ENCODE data around the gene PPP1R16B. TPM values are rescaled to one million over a fixed set of nuclear protein-coding genes. Genes with fewer than 3 reads are reported as not detected.

Gene PPP1R16B
- total RNA-seq, 6 donors from 2014 or later, result 7.4 to 16.8 (median 8.8) TPM

GRCh38 chr20:38915355-38915754, 109.9 kb downstream of the PPP1R16B start:
- no peak overlapping the region for H3K4me3 ChIP-seq
- no peaks in the 10 kb centered on the region for H3K9me3 ChIP-seq
- H3K4me1 ChIP-seq, result no peaks in the 10 kb centered on the region
- no peak for ATAC-seq (ENCODE audit: low FRiP score in 2 of 2)
- peaks cover 0 to 22% (median 9%) of the 10 kb centered on the region in 4 donors for H3K36me3 ChIP-seq
- no peaks in the 10 kb centered on the region for H3K27me3 ChIP-seq
- no peak for TF ChIP-seq POLR2AphosphoS5 (IDR thresholded peaks at IDR 0.05)
- TF ChIP-seq EP300 (IDR thresholded peaks at IDR 0.05), result no peak
- no peak for TF ChIP-seq POLR2A (IDR thresholded peaks at IDR 0.05)
- TF ChIP-seq, protein P1, sequence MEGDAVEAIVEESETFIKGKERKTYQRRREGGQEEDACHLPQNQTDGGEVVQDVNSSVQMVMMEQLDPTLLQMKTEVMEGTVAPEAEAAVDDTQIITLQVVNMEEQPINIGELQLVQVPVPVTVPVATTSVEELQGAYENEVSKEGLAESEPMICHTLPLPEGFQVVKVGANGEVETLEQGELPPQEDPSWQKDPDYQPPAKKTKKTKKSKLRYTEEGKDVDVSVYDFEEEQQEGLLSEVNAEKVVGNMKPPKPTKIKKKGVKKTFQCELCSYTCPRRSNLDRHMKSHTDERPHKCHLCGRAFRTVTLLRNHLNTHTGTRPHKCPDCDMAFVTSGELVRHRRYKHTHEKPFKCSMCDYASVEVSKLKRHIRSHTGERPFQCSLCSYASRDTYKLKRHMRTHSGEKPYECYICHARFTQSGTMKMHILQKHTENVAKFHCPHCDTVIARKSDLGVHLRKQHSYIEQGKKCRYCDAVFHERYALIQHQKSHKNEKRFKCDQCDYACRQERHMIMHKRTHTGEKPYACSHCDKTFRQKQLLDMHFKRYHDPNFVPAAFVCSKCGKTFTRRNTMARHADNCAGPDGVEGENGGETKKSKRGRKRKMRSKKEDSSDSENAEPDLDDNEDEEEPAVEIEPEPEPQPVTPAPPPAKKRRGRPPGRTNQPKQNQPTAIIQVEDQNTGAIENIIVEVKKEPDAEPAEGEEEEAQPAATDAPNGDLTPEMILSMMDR (IDR thresholded peaks at IDR 0.05), result no peak
- no peak for DNase-seq
- H3K27ac ChIP-seq, result no peak overlapping the region
- WGBS, 2 donors, result 93 to 97% methylated on average over 7 of the region's 7 CpGs

DNA sequence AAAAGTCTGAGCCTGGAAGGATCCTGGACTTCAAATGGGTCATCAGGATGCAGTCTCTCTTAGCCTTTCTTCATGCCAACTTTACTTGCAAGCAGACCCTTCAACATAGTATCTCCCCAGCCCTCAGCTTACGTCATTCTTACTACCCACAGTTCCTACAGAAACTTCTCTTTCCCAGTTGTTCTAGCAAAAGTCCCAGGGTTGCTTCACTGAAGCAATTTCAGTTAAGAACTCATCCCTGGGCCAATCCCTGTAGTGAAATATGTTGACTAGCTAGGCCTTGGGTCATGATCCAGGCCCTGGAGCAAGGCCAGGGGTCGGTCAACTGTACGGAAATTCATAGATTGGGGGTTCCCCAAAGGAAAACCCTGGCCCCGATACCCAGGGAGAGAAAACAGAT, 112.2 kb downstream of the PPP1R16B start:
- Histone ChIP-seq H3K9me3 (no peaks in the 10 kb centered on the region), H3K27ac (no peak overlapping the region), H3K27me3 (no peaks in the 10 kb centered on the region), H3K4me1 (no peaks in the 10 kb centered on the region), H3K36me3 (peaks cover 0 to 32% (median 11%) of the 10 kb centered on the region in 4 donors), H3K4me3 (no peak overlapping the region)
- 82 to 84% methylated on average over 4 of the region's 4 CpGs for WGBS, 2 donors
- TF ChIP-seq, protein P1 (IDR thresholded peaks at IDR 0.05), result no peak
- TF ChIP-seq EP300 (IDR thresholded peaks at IDR 0.05) (no peak), POLR2AphosphoS5 (IDR thresholded peaks at IDR 0.05) (no peak), POLR2A (IDR thresholded peaks at IDR 0.05) (no peak)
- DNase-seq (no peak), ATAC-seq (ENCODE audit: low FRiP score in 2 of 2) (no peak)

- Histone ChIP-seq H3K27me3 (no peaks in the 10 kb centered on the region), H3K27ac (no peak overlapping the region), H3K4me3 (no peak overlapping the region), H3K4me1 (no peaks in the 10 kb centered on the region), H3K9me3 (no peaks in the 10 kb centered on the region), H3K36me3 (peaks cover 0 to 32% (median 10%) of the 10 kb centered on the region in 4 donors)
- TF ChIP-seq EP300 (IDR thresholded peaks at IDR 0.05) (no peak), POLR2AphosphoS5 (IDR thresholded peaks at IDR 0.05) (no peak), POLR2A (IDR thresholded peaks at IDR 0.05) (no peak)
- 93 to 97% methylated on average over 19 of the region's 19 CpGs for WGBS, 2 donors
- DNase-seq (peak in 1 of 2 donors; percentile 63), ATAC-seq (ENCODE audit: low FRiP score in 2 of 2) (no peak)
These were observed 112.7 kb downstream of the PPP1R16B start for GRCh38 chr20:38918172-38918571.

DNA sequence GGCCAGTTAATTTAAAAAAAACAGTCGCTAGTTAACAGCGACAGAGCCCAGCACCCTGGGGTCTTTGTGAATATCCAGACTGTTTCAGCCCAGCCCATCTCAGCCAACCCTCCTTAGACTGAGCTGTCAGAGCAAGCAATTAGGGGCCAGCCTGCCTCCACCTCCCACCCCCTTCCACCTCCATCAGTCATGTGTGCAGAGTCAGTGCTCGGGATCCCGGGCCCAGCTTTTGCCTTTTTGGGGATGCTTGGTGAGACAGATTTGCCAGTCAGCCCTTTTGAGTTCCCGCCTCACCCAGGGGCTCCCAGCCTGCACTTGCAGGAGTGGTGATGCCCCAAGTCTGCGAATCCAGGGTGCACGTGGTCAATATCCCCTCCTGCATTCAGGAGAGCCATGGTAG, 114.2 kb downstream of the PPP1R16B start:
- TF ChIP-seq EP300 (IDR thresholded peaks at IDR 0.05) (no peak), POLR2A (IDR thresholded peaks at IDR 0.05) (no peak), POLR2AphosphoS5 (IDR thresholded peaks at IDR 0.05) (no peak)
- TF ChIP-seq, protein P1 (IDR thresholded peaks at IDR 0.05), result no peak
- DNase-seq (no peak), ATAC-seq (ENCODE audit: low FRiP score in 2 of 2) (no peak)
- no peaks in the 10 kb centered on the region for H3K27me3 ChIP-seq
- 58 to 79% methylated on average over 3 to 7 of the region's 7 CpGs for WGBS, 2 donors
- no peak overlapping the region for H3K4me3 ChIP-seq
- H3K4me1 ChIP-seq, result no peaks in the 10 kb centered on the region
- H3K36me3 ChIP-seq, result peaks cover 0 to 26% (median 9%) of the 10 kb centered on the region in 4 donors
- no peaks in the 10 kb centered on the region for H3K9me3 ChIP-seq
- no peak overlapping the region for H3K27ac ChIP-seq

DNA sequence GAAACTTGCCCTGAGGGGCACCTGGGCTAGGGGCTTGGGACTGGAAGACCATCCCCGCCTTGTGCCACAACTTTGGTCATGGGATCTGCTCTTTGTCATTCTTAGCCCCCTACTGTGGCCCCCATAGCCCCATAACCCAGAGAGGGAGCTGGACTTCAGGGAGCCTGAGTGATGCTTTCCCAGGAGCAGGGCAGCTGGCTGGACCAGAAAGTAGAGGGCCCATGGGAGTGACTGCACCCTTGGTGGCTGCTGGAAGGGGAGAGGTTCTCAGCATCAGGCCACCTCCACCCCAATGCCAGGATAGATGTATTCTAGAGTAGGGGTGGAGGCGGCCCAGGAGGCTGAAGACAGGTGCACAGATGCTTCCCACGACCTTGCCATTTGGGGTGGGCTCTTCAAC, 114.9 kb downstream of the PPP1R16B start:
- H3K4me3 ChIP-seq, result no peak overlapping the region
- no peaks in the 10 kb centered on the region for H3K9me3 ChIP-seq
- TF ChIP-seq, protein P1 (IDR thresholded peaks at IDR 0.05), result no peak
- TF ChIP-seq POLR2AphosphoS5 (IDR thresholded peaks at IDR 0.05), result no peak
- TF ChIP-seq POLR2A (IDR thresholded peaks at IDR 0.05), result no peak
- no peak for TF ChIP-seq EP300 (IDR thresholded peaks at IDR 0.05)
- ATAC-seq (ENCODE audit: low FRiP score in 2 of 2), result no peak
- H3K27ac ChIP-seq, result no peak overlapping the region
- DNase-seq, result no peak
- H3K36me3 ChIP-seq, result peaks cover 0 to 26% (median 9%) of the 10 kb centered on the region in 4 donors
- no peaks in the 10 kb centered on the region for H3K27me3 ChIP-seq
- WGBS, 2 donors, result 75 to 77% methylated on average over 3 of the region's 3 CpGs
- no peaks in the 10 kb centered on the region for H3K4me1 ChIP-seq

Measured in upper lobe of left lung (tissue), 6 donors.